GM23338 (cell line): ENCODE measurements around the gene NUP153. TPM values are rescaled to one million over a fixed set of nuclear protein-coding genes. Genes with fewer than 3 reads are reported as not detected.

Experiments
- ATAC-seq: fragments of 200-7000 bp; cut with Tn5 transposase; 3 replicates; pipeline ENCODE4 v1.9.1; 2020
- DNase-seq: peaks from one replicate; pipeline ENCODE4 v3.0.0-alpha.2; 2015; ENCODE audit warnings: low spot score
- H2AFZ ChIP-seq: fragments of 200-600 bp; sonication (generic); 2 replicates; pipeline ENCODE4 v1.8.0; 2016; ENCODE audit warnings: antibody characterized with exemption, mild to moderate bottlenecking, moderate library complexity
- H3F3A ChIP-seq: fragments of 200-600 bp; sonication (generic); replicated peaks from 2 replicates; pipeline ENCODE4 v1.8.0; 2017; ENCODE audit warnings: antibody characterized with exemption, mixed run types, low read depth
- H3K27ac ChIP-seq: fragments of 200-600 bp; sonication (generic); 2 replicates; pipeline ENCODE4 v1.6.1; 2016; ENCODE audit warnings: low read depth
- H3K27me3 ChIP-seq: fragments of 200-600 bp; sonication (generic); 2 replicates; pipeline ENCODE4 v1.8.0; 2016; ENCODE audit warnings: mild to moderate bottlenecking, mixed run types, moderate library complexity; ENCODE audit not compliant: insufficient read depth
- H3K36me3 ChIP-seq: fragments of 200-600 bp; sonication (generic); 2 replicates; pipeline ENCODE4 v1.8.0; 2016; ENCODE audit warnings: mild to moderate bottlenecking; ENCODE audit not compliant: insufficient read depth
- H3K4me1 ChIP-seq: fragments of 200-600 bp; sonication (generic); 2 replicates; pipeline ENCODE4 v1.8.0; 2016; ENCODE audit warnings: mild to moderate bottlenecking, moderate library complexity; ENCODE audit not compliant: insufficient read depth
- H3K4me2 ChIP-seq: fragments of 200-600 bp; sonication (generic); 2 replicates; pipeline ENCODE4 v1.7.1; 2017; ENCODE audit warnings: mixed run types
- H3K4me3 ChIP-seq: fragments of 200-600 bp; sonication (generic); 2 replicates; pipeline ENCODE4 v1.6.1; 2016; ENCODE audit warnings: mixed run types
- H3K79me2 ChIP-seq: fragments of 200-600 bp; sonication (generic); replicated peaks from 2 replicates; pipeline ENCODE4 v1.8.0; 2017; ENCODE audit warnings: mild to moderate bottlenecking; ENCODE audit not compliant: insufficient read depth
- H3K9me2 ChIP-seq: fragments of 200-600 bp; sonication (generic); 2 replicates; pipeline ENCODE4 v1.8.0; 2017; ENCODE audit not compliant: insufficient read depth
- H4K20me1 ChIP-seq: fragments of 200-600 bp; sonication (generic); replicated peaks from 2 replicates; pipeline ENCODE4 v1.8.0; 2017; ENCODE audit warnings: mild to moderate bottlenecking; ENCODE audit not compliant: insufficient read depth
- H3K27ac Mint-ChIP-seq: 2 replicates; pipeline ENCODE4 v1.8.0; 2020; ENCODE audit warnings: inconsistent platforms, mild to moderate bottlenecking, moderate library complexity, mixed read lengths
- H3K27me3 Mint-ChIP-seq: 3 replicates; pipeline ENCODE4 v1.8.0; 2022; ENCODE audit warnings: low read depth, mild to moderate bottlenecking, moderate library complexity, mixed read lengths, inconsistent platforms; ENCODE audit not compliant: insufficient read depth, poor library complexity
- H3K36me3 Mint-ChIP-seq: 3 replicates; pipeline ENCODE4 v1.8.0; 2021; ENCODE audit warnings: low read depth, mild to moderate bottlenecking, inconsistent platforms, moderate library complexity, mixed read lengths
- H3K4me1 Mint-ChIP-seq: 3 replicates; pipeline ENCODE4 v1.8.0; 2020; ENCODE audit warnings: mild to moderate bottlenecking, inconsistent platforms, mixed read lengths
- H3K4me3 Mint-ChIP-seq: 3 replicates; pipeline ENCODE4 v1.8.0; 2021; ENCODE audit warnings: moderate library complexity, mild to moderate bottlenecking, inconsistent platforms, mixed read lengths
- H3K9me3 Mint-ChIP-seq: 3 replicates; pipeline ENCODE4 v1.8.0; 2020; ENCODE audit warnings: moderate library complexity, mild to moderate bottlenecking, inconsistent platforms, mixed read lengths
- JUNB ChIP-seq: IDR thresholded peaks from one replicate; pipeline ENCODE4 v1.6.1; 2016; ENCODE audit warnings: antibody characterized with exemption; ENCODE audit not compliant: unreplicated experiment
- NANOG ChIP-seq: IDR thresholded peaks from 2 replicates; pipeline ENCODE4 v1.6.1; 2016; ENCODE audit warnings: antibody characterized with exemption, borderline replicate concordance
- POLR2AphosphoS5 ChIP-seq: IDR thresholded peaks from 2 replicates; pipeline ENCODE4 v1.6.1; 2016; ENCODE audit warnings: antibody characterized with exemption, low read depth
- ZNF331 ChIP-seq: fragments of 250-450 bp; sonication (Bioruptor Pico); IDR thresholded peaks from 2 replicates; pipeline ENCODE4 v1.5.0; 2020; ENCODE audit warnings: low read depth, mild to moderate bottlenecking, moderate library complexity
- polyA plus RNA-seq: library from polyadenylated mRNA; unstranded; fragments of >200 nt; fragmentation: Nextera tagmentation; extraction: Ambion mirVana; gene quantifications from 2 replicates; pipeline ENCODE4 v1.2.1, GENCODE V29; 2016
- total RNA-seq: library from RNA; depleted of rRNA; stranded (reverse); fragments of >200 nt; shearing (Covaris generic); gene quantifications from 2 replicates; pipeline ENCODE4 v1.2.3, GENCODE V29; 2014
- TF ChIP-seq, protein P1 (sequence below), 2 experiments: fragments of 200-600 bp in 1 of 2; sonication (generic) in 1 of 2; conservative IDR thresholded peaks; 2 replicates each; pipeline versions ENCODE4 v1.5.1 to v1.6.1; 2016 to 2017; ENCODE audit warnings: antibody characterized with exemption in 2 of 2, low read depth in 2 of 2, mild to moderate bottlenecking in 2 of 2, moderate library complexity in 1 of 2
- TF ChIP-seq, protein P2 (sequence below): fragments of 250-450 bp; sonication (Bioruptor Pico); IDR thresholded peaks from 2 replicates; pipeline ENCODE4 v1.5.0; 2020; ENCODE audit warnings: mild to moderate bottlenecking, moderate library complexity

NUP153 gene
- total and polyA plus RNA-seq, 2 experiments from 2014 or later, result 23.8 to 88.4 TPM

DNA sequence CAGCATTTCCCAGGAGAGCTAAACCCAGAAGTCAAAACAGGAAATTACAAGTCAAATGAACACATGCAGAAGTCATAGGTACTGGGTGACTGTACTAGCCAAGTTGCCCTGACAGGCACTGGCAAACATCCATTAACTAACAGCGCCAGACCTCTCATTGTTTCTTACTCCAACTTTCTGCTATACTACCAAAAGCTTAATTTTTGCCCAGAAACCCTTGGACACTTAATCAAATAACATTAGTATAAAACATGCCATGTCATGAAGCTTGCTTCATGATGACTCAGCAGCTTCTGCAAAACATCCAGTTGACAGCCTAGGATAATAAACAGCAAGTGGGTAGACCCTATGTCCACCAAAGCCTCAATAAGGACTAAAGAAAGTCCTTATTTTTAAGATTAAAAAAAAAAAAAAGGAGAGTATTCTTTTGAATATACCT lies 3.5 kb downstream of the NUP153 start:
- Histone ChIP-seq H3K79me2 (peaks cover 81% of the 10 kb centered on the region), H3F3A (0 out of 2 replicates have a peak, but pooled peaks cover 4% of the 10 kb centered on the region), H4K20me1 (peaks cover 46% of the 10 kb centered on the region), H3K36me3 (no peaks in the 10 kb centered on the region), H2AFZ (no peak overlapping the region), H3K27me3 (no peaks in the 10 kb centered on the region), H3K4me2 (peak overlapping the region; percentile 90), H3K4me3 (peak overlapping the region; percentile 75; the same call in 1 of the 2 replicates), H3K9me2 (no peaks in the 10 kb centered on the region), H3K4me1 (peaks cover 31% of the 10 kb centered on the region), H3K27ac (peak overlapping the region; percentile 65; the same call in 1 of the 2 replicates)
- H3K36me3 Mint-ChIP-seq, result peaks cover 12% of the 10 kb centered on the region
- peak overlapping the region; percentile 92 for H3K27ac Mint-ChIP-seq
- ATAC-seq (no peak), DNase-seq (no peak)
- peaks cover 17% of the 10 kb centered on the region for H3K27me3 Mint-ChIP-seq
- peaks cover 7% of the 10 kb centered on the region; the same call in 1 of the 3 replicates for H3K9me3 Mint-ChIP-seq
- TF ChIP-seq, protein P1, sequence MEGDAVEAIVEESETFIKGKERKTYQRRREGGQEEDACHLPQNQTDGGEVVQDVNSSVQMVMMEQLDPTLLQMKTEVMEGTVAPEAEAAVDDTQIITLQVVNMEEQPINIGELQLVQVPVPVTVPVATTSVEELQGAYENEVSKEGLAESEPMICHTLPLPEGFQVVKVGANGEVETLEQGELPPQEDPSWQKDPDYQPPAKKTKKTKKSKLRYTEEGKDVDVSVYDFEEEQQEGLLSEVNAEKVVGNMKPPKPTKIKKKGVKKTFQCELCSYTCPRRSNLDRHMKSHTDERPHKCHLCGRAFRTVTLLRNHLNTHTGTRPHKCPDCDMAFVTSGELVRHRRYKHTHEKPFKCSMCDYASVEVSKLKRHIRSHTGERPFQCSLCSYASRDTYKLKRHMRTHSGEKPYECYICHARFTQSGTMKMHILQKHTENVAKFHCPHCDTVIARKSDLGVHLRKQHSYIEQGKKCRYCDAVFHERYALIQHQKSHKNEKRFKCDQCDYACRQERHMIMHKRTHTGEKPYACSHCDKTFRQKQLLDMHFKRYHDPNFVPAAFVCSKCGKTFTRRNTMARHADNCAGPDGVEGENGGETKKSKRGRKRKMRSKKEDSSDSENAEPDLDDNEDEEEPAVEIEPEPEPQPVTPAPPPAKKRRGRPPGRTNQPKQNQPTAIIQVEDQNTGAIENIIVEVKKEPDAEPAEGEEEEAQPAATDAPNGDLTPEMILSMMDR (conservative IDR thresholded peaks at IDR 0.05; ENCODE audit: low read depth in 2 of 2), result no peak
- no peak for TF ChIP-seq POLR2AphosphoS5
- TF ChIP-seq, protein P2, sequence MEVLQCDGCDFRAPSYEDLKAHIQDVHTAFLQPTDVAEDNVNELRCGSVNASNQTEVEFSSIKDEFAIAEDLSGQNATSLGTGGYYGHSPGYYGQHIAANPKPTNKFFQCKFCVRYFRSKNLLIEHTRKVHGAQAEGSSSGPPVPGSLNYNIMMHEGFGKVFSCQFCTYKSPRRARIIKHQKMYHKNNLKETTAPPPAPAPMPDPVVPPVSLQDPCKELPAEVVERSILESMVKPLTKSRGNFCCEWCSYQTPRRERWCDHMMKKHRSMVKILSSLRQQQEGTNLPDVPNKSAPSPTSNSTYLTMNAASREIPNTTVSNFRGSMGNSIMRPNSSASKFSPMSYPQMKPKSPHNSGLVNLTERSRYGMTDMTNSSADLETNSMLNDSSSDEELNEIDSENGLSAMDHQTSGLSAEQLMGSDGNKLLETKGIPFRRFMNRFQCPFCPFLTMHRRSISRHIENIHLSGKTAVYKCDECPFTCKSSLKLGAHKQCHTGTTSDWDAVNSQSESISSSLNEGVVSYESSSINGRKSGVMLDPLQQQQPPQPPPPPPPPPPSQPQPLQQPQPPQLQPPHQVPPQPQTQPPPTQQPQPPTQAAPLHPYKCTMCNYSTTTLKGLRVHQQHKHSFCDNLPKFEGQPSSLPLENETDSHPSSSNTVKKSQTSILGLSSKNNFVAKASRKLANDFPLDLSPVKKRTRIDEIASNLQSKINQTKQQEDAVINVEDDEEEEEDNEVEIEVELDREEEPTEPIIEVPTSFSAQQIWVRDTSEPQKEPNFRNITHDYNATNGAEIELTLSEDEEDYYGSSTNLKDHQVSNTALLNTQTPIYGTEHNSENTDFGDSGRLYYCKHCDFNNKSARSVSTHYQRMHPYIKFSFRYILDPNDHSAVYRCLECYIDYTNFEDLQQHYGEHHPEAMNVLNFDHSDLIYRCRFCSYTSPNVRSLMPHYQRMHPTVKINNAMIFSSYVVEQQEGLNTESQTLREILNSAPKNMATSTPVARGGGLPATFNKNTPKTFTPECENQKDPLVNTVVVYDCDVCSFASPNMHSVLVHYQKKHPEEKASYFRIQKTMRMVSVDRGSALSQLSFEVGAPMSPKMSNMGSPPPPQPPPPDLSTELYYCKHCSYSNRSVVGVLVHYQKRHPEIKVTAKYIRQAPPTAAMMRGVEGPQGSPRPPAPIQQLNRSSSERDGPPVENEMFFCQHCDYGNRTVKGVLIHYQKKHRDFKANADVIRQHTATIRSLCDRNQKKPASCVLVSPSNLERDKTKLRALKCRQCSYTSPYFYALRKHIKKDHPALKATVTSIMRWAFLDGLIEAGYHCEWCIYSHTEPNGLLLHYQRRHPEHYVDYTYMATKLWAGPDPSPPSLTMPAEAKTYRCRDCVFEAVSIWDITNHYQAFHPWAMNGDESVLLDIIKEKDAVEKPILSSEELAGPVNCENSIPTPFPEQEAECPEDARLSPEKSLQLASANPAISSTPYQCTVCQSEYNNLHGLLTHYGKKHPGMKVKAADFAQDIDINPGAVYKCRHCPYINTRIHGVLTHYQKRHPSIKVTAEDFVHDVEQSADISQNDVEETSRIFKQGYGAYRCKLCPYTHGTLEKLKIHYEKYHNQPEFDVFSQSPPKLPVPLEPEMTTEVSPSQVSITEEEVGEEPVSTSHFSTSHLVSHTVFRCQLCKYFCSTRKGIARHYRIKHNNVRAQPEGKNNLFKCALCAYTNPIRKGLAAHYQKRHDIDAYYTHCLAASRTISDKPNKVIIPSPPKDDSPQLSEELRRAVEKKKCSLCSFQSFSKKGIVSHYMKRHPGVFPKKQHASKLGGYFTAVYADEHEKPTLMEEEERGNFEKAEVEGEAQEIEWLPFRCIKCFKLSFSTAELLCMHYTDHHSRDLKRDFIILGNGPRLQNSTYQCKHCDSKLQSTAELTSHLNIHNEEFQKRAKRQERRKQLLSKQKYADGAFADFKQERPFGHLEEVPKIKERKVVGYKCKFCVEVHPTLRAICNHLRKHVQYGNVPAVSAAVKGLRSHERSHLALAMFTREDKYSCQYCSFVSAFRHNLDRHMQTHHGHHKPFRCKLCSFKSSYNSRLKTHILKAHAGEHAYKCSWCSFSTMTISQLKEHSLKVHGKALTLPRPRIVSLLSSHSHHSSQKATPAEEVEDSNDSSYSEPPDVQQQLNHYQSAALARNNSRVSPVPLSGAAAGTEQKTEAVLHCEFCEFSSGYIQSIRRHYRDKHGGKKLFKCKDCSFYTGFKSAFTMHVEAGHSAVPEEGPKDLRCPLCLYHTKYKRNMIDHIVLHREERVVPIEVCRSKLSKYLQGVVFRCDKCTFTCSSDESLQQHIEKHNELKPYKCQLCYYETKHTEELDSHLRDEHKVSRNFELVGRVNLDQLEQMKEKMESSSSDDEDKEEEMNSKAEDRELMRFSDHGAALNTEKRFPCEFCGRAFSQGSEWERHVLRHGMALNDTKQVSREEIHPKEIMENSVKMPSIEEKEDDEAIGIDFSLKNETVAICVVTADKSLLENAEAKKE (CRISPR knock-in tag), result no peak
- no peak for TF ChIP-seq ZNF331
- TF ChIP-seq JUNB, result no peak
- no peak for TF ChIP-seq NANOG
- H3K4me1 Mint-ChIP-seq, result peaks cover 25% of the 10 kb centered on the region
- H3K4me3 Mint-ChIP-seq, result 0 out of 3 replicates have a peak overlapping the region, but pooled peaks have one; percentile 19
